HG03575 (cell line): ENCODE results near the gene IL20.

Experiments
- ATAC-seq: cut with Tn5 transposase; IDR thresholded peaks from one replicate; pipeline ENCODE4 v1.9.1; 2021; ENCODE audit not compliant: unreplicated experiment, insufficient number of reproducible peaks, low FRiP score; ENCODE audit errors: extremely low read depth

Gene IL20

GRCh38 chr1:206864939-206865671, at the start of gene IL20:
TSS of gene IL20 (plus strand) at chr1:206865623. CDS start at chr1:206865853, 230 bp downstream.
- ATAC-seq = no peak

DNA sequence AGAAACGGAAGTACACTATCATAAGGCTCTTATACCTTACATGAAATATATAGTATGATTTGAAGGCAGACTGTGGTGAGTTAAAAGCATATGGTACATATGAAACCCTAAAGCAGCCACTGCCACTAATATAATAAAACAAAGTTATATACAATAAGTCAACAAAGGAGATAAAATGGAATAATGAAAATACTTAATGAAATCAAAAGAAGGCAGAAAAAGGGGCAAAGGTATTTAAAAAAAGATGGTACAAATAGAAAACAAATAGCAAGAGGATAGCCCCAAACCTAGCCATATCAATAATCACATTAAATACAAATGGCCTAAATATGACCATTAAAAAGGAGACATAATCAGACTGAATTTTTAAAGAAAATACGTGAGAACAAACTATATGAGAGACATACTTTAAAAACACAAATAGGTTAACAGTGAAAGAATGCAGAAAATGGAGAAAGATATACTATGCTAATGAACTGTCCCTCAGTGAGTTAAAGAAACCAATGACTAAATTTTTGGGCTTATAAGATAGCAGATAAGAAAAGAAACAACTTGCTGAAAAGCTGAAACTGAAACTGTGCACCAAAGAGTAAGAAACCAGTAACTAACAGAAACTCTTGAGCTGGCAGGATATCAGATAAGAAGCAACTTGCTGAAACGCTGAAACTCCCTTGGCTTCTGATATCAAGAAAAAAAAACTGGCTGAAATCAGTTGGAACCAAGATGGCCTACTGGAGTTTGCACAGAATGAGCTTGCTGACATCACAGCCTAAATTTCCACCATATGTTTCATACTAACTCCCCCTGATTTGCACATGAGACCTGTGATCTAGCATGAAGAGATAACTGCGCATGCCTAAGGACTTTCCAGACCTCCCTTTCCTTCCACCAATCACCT, 48.8 kb upstream of the IL20 start:
- no peak for ATAC-seq

- ATAC-seq = no peak
These were observed 43.9 kb upstream of the IL20 start for GRCh38 chr1:206821493-206821892.

DNA sequence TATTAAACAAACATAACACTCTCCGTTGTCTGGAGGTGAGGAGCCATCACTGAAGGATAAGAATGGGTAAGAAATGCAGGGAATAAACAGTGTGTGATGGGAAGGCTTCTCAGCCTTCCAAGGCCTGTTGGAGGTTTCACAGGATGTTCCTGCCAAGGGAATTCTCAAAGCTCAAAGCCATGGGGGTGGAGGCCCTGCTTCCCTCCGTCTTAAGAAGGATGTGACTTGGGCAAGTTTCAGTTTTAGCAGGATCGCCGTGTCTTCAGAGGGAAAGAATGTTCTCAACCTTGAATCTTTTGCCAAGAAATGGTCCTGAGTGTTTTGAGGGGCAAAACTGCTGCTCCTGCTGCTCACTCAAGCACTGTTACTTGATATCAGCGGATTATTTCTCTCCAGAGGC, 41.7 kb upstream of the IL20 start:
- no peak for ATAC-seq

DNA sequence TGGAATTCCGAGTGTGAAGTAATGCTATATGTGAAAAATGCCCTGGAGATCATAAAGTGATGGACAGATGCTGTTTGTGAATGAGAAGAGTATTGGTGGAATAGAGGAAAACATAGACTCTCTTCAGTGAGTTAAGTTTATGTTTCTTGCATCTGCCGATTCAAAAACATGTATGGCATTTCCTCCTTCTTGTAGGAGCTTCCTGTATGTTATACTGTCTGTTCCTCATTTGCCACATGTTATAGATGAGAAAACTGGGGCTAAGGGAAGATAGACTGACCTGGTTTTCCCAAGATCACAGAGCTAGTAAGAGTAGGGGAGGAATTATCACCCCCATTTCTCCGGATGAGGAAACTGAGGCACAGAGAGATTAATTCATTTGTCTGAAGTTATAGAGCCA, 41.1 kb upstream of the IL20 start:
- no peak for ATAC-seq

DNA sequence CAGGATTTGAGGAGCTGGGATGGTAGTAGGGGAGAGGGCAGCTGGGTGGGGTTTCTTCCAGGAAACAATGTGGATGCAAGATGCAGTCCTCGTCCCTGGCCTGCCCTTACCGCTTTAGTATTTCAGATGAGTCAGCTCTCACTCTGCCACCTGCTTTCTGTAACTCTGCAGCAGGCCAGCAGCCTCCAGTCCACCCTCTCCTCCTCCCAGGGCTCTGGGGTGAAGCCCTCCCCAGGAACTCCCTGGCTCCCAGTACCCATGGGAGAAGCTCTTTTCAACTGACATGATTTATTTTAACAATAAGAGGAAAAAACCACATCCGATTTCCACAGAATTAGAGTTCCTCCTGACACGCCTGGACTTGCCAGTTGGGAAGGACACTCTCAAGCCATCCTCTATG, 39.0 kb upstream of the IL20 start:
- ATAC-seq = no peak

DNA sequence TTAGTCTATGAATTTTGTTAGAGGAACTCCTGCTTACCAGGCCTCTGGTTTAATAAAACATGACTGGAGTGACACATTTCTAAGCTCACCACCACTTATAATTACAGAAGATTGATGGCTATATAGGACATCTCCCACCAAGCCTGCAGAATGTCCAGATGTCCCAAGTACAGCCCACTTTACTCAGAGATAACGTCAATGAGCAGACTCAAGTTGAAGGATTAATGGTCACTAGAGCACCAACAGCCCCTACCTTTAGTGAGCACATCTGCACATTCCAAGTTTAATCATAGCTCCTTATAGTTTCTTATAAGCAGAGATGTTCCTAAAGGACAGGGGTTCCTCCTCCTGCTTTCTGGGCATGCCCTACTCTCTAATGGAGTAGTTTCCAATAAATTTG, 37.4 kb upstream of the IL20 start:
- no peak for ATAC-seq

- no peak for ATAC-seq
These were observed 36.7 kb upstream of the IL20 start for GRCh38 chr1:206828765-206829164.

DNA sequence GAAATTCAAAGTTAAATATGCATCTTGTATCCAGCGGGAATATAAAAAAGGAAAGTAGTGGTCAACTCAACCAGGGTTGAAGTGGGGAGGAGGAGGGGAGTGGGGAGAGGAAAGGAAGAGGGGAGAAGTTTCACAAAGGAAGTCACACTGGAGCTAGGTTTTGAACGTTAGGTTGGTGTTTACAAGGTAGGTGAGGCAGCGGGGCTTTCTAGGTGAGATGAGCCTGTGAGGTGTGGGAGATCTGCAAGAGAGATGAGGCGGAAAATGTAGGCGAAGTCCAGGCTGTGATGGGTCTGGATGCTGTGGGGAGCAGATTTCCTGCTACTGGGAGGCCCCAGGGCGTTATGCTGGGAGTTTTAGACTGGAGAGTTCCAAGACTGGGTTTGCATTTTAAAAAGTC, 36.1 kb upstream of the IL20 start:
- no peak for ATAC-seq

DNA sequence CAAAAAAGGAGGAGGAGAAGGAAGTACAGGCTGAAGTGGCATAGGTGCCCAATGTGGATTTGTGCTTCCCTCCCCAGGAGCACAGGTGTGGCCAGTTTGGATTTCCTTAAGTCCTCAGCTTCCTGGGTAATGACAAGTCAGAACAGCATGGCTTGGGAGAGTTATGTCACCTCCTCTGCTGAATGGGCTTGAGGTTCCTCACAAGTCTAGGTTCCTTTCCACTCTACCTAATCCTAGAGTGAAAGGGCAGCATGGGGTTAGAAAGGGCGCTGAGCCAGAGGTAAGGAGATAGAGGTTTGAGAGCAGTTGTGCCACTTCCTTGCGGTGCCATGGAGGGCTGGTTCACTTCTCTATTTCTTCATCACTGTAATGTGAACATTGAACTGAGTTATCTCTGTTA, 35.5 kb upstream of the IL20 start:
- ATAC-seq = no peak

GRCh38 chr1:206831650-206832049, 33.8 kb upstream of the IL20 start:
- no peak for ATAC-seq

GRCh38 chr1:206832352-206832880, 33.0 kb upstream of the IL20 start:
- no peak for ATAC-seq

DNA sequence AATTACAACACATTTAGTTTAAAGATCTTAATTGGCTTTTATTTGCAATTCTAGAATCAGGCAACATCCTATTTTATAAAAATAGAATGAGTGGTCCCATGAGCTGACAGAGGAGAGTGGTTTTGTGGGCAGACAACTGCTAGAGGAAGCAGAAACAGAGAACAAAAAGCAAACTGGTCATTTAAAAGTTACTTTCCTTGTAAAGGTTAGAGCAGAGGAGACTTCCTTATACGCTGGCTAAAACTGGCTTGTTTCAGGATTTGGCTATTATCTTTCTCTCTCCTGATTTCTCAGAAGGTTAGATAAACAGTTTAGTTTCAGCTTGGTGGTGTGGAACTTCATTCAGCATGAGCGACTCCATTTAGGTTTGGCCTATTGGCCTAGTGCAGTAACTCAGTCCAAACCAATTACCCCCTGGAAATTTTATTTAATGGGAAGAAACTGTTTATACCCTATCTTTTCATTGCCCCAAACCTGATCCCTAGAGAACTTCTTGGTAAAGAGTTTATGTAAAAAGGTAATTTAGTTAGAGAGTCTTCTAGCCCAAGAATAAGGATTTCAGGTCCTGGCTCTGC, 32.2 kb upstream of the IL20 start:
- ATAC-seq = no peak

GRCh38 chr1:206833801-206834200, 31.6 kb upstream of the IL20 start:
- no peak for ATAC-seq

GRCh38 chr1:206834217-206834616, 31.2 kb upstream of the IL20 start:
- ATAC-seq = no peak

- ATAC-seq = no peak
These were observed 30.7 kb upstream of the IL20 start for GRCh38 chr1:206834711-206835110.

DNA sequence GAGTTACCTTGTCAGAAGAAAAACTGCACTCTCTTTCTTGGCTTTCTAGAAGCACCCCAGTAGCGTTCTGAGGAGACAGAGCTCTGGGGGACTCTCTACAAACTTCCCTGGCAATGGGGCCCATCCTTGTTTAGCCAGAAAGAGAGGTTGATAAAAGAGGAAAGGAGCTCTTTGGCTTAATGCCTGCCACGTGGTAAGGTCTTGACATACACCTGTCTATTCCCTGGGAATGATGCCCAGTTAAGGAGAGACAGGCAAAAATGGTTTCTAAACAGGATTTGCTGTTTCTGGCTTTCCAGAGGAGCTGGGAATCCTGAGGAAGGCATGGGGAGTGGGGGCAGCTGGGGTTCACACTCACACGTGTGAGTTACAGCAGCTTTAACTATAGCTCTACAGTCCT, 30.2 kb upstream of the IL20 start:
- ATAC-seq = no peak

GRCh38 chr1:206836111-206836510, 29.3 kb upstream of the IL20 start:
- ATAC-seq = no peak

- no peak for ATAC-seq
These were observed 26.3 kb upstream of the IL20 start for GRCh38 chr1:206839006-206839560.
